ENCODE results near the gene LACC1. TPM values are rescaled to one million over a fixed set of nuclear protein-coding genes. Genes with fewer than 3 reads are reported as not detected.

LACC1 gene
- total and polyA plus RNA-seq, 2 of the 13 experiments (the other 11 are each of a cell fraction or from before 2014, with no cell fraction given), result 0.92 to 1.7 TPM

GRCh38 chr13:43879755-43880181, at the start of gene LACC1 (continued):
- TF ChIP-seq ZNF496 (CRISPR knock-in tag; IDR thresholded peaks at IDR 0.05; ENCODE audit: insufficient replicate concordance) (no peak), STAT6 (CRISPR knock-in tag; IDR thresholded peaks at IDR 0.05; ENCODE audit: borderline replicate concordance) (no peak), BRF2 (CRISPR knock-in tag; IDR thresholded peaks at IDR 0.05) (no peak), STAG1 (CRISPR knock-in tag; IDR thresholded peaks at IDR 0.05) (no peak), ZNF547 (CRISPR knock-in tag; IDR thresholded peaks at IDR 0.05) (peak; percentile 5; the same call in 1 of the 2 replicates), ARID3A (IDR thresholded peaks at IDR 0.05; ENCODE audit: low read depth, low read length) (no peak), ATF6 (CRISPR knock-in tag; conservative IDR thresholded peaks at IDR 0.05) (no peak), SATB2 (CRISPR knock-in tag; IDR thresholded peaks at IDR 0.05) (no peak), ZNF552 (CRISPR knock-in tag; IDR thresholded peaks at IDR 0.05; ENCODE audit: borderline replicate concordance) (no peak), NFATC3 (CRISPR knock-in tag; IDR thresholded peaks at IDR 0.05) (no peak), HCFC1 (IDR thresholded peaks at IDR 0.05; ENCODE audit: low read depth, low read length) (no peak), LRRFIP1 (CRISPR knock-in tag; conservative IDR thresholded peaks at IDR 0.05) (no peak), SNRNP70 (IDR thresholded peaks at IDR 0.05; ENCODE audit: low read depth, low read length) (no peak), RXRB (CRISPR knock-in tag; IDR thresholded peaks at IDR 0.05; ENCODE audit: borderline replicate concordance) (no peak), HNF4G (IDR thresholded peaks at IDR 0.05; ENCODE audit: borderline replicate concordance, low read depth, low read length) (no peak), HNF4G (CRISPR knock-in tag; IDR thresholded peaks at IDR 0.05; ENCODE audit: borderline replicate concordance, low read depth) (no peak), ZNF234 (CRISPR knock-in tag; conservative IDR thresholded peaks at IDR 0.05) (no peak), GABPB1 (CRISPR knock-in tag; IDR thresholded peaks at IDR 0.05) (peak; percentile 3; the same call in 1 of the 2 replicates), MEF2D (CRISPR knock-in tag; IDR thresholded peaks at IDR 0.05) (no peak), SP1 (IDR thresholded peaks at IDR 0.05) (no peak), SP1 (CRISPR knock-in tag; IDR thresholded peaks at IDR 0.05) (no peak), MTF2 (CRISPR knock-in tag; IDR thresholded peaks at IDR 0.05; ENCODE audit: borderline replicate concordance) (0 out of 2 replicates have a peak, but pooled peaks have one; percentile 6)

Measured in HepG2 (cell line).